ENCODE data around the gene KPNB1. TPM values are rescaled to one million over a fixed set of nuclear protein-coding genes. Genes with fewer than 3 reads are reported as not detected.

KPNB1 gene
- total and polyA plus RNA-seq, 2 of the 8 experiments (the other 6 are each of a cell fraction or from before 2014, with no cell fraction given), result 171 to 625 TPM

DNA sequence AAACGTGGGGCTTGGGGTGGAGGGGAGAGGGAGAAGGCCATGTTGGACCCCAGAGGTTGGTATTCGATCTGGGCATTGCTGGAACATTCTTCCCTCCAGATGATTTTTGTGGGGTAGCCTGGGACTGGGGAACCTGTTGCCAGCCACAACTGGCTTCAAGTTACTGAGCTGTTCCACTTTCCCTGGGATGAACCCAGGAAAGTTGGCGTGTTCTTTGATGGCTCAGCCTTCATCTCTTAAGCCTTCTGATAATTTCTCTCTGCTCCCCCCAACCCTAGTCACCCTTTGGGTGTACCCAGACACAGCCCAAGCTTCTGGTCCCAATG lies 85.4 kb downstream of the KPNB1 start (continued):
- TF ChIP-seq, protein P1, sequence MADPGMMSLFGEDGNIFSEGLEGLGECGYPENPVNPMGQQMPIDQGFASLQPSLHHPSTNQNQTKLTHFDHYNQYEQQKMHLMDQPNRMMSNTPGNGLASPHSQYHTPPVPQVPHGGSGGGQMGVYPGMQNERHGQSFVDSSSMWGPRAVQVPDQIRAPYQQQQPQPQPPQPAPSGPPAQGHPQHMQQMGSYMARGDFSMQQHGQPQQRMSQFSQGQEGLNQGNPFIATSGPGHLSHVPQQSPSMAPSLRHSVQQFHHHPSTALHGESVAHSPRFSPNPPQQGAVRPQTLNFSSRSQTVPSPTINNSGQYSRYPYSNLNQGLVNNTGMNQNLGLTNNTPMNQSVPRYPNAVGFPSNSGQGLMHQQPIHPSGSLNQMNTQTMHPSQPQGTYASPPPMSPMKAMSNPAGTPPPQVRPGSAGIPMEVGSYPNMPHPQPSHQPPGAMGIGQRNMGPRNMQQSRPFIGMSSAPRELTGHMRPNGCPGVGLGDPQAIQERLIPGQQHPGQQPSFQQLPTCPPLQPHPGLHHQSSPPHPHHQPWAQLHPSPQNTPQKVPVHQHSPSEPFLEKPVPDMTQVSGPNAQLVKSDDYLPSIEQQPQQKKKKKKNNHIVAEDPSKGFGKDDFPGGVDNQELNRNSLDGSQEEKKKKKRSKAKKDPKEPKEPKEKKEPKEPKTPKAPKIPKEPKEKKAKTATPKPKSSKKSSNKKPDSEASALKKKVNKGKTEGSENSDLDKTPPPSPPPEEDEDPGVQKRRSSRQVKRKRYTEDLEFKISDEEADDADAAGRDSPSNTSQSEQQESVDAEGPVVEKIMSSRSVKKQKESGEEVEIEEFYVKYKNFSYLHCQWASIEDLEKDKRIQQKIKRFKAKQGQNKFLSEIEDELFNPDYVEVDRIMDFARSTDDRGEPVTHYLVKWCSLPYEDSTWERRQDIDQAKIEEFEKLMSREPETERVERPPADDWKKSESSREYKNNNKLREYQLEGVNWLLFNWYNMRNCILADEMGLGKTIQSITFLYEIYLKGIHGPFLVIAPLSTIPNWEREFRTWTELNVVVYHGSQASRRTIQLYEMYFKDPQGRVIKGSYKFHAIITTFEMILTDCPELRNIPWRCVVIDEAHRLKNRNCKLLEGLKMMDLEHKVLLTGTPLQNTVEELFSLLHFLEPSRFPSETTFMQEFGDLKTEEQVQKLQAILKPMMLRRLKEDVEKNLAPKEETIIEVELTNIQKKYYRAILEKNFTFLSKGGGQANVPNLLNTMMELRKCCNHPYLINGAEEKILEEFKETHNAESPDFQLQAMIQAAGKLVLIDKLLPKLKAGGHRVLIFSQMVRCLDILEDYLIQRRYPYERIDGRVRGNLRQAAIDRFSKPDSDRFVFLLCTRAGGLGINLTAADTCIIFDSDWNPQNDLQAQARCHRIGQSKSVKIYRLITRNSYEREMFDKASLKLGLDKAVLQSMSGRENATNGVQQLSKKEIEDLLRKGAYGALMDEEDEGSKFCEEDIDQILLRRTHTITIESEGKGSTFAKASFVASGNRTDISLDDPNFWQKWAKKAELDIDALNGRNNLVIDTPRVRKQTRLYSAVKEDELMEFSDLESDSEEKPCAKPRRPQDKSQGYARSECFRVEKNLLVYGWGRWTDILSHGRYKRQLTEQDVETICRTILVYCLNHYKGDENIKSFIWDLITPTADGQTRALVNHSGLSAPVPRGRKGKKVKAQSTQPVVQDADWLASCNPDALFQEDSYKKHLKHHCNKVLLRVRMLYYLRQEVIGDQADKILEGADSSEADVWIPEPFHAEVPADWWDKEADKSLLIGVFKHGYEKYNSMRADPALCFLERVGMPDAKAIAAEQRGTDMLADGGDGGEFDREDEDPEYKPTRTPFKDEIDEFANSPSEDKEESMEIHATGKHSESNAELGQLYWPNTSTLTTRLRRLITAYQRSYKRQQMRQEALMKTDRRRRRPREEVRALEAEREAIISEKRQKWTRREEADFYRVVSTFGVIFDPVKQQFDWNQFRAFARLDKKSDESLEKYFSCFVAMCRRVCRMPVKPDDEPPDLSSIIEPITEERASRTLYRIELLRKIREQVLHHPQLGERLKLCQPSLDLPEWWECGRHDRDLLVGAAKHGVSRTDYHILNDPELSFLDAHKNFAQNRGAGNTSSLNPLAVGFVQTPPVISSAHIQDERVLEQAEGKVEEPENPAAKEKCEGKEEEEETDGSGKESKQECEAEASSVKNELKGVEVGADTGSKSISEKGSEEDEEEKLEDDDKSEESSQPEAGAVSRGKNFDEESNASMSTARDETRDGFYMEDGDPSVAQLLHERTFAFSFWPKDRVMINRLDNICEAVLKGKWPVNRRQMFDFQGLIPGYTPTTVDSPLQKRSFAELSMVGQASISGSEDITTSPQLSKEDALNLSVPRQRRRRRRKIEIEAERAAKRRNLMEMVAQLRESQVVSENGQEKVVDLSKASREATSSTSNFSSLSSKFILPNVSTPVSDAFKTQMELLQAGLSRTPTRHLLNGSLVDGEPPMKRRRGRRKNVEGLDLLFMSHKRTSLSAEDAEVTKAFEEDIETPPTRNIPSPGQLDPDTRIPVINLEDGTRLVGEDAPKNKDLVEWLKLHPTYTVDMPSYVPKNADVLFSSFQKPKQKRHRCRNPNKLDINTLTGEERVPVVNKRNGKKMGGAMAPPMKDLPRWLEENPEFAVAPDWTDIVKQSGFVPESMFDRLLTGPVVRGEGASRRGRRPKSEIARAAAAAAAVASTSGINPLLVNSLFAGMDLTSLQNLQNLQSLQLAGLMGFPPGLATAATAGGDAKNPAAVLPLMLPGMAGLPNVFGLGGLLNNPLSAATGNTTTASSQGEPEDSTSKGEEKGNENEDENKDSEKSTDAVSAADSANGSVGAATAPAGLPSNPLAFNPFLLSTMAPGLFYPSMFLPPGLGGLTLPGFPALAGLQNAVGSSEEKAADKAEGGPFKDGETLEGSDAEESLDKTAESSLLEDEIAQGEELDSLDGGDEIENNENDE (IDR thresholded peaks at IDR 0.05; ENCODE audit: insufficient replicate concordance, low read length), result no peak
- TF ChIP-seq TAF1 (IDR thresholded peaks at IDR 0.05; ENCODE audit: low read depth, low read length) (no peak), TAF7 (optimal IDR thresholded peaks at IDR 0.05; ENCODE audit: borderline replicate concordance, low read depth, low read length) (no peak), SUZ12 (IDR thresholded peaks at IDR 0.05; ENCODE audit: low read length) (no peak), MAFK (IDR thresholded peaks at IDR 0.05; ENCODE audit: low read depth, low read length) (no peak), BACH1 (IDR thresholded peaks at IDR 0.05; ENCODE audit: low read length) (no peak), CREB1 (IDR thresholded peaks at IDR 0.05) (no peak), RBBP5 (IDR thresholded peaks at IDR 0.05; ENCODE audit: borderline replicate concordance, low read depth, low read length) (no peak)
- TF ChIP-seq, protein P2, sequence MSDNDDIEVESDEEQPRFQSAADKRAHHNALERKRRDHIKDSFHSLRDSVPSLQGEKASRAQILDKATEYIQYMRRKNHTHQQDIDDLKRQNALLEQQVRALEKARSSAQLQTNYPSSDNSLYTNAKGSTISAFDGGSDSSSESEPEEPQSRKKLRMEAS (IDR thresholded peaks at IDR 0.05), result no peak
- TF ChIP-seq, protein P3, sequence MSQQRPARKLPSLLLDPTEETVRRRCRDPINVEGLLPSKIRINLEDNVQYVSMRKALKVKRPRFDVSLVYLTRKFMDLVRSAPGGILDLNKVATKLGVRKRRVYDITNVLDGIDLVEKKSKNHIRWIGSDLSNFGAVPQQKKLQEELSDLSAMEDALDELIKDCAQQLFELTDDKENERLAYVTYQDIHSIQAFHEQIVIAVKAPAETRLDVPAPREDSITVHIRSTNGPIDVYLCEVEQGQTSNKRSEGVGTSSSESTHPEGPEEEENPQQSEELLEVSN (IDR thresholded peaks at IDR 0.05), result no peak
- TF ChIP-seq, protein P4, sequence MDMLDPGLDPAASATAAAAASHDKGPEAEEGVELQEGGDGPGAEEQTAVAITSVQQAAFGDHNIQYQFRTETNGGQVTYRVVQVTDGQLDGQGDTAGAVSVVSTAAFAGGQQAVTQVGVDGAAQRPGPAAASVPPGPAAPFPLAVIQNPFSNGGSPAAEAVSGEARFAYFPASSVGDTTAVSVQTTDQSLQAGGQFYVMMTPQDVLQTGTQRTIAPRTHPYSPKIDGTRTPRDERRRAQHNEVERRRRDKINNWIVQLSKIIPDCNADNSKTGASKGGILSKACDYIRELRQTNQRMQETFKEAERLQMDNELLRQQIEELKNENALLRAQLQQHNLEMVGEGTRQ (IDR thresholded peaks at IDR 0.05; ENCODE audit: low read length), result no peak
